ENCODE measurements around the gene CREBBP. TPM values are rescaled to one million over a fixed set of nuclear protein-coding genes. Genes with fewer than 3 reads are reported as not detected.

Gene CREBBP
- total RNA-seq, 1 donor from 2014 or later, result 131 TPM

DNA sequence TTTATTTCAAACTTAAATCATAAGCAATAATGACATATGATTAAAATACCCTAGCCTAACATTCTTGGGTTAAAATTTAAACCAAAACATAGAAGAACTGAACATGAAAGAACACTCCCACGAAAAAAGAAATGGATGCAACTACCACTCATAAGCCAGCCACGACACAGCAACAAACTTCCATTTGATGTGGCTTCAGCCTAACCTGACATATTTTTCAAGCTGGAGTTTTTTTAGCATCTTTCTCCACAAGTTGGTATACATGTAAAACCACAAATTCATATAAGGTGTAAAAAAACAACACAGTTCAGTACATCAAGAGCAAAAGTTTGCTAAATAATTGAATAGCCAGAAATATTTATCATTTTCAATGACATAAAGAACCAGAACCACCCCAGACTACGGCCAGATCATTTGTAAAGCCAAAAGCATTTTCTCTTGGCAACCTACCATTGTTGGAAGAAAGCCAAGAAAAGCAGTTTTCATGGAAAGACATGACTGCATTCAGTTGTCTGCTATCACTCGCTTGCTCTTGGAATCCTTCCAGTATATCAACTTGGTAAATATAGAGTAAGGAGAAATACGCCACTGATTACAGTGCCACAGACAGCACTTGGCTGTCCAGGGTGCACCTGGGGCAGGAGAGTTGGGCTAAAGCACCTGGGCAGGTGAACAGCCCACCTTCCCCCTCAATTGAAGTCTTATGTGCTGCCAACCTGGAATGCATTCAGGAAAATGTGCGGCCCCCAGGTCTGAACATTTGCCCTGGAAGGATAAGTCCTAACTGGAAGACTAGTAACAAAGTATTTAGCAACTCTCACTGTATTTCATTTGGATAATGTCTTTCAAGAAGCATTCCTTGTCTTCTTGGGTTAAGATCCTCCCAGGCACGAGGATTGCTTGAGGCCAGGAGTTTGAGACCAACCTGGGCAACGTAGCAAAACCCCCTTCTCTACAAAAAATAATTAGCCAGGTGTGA is 60.5 kb downstream of the CREBBP start:
- Mint-ChIP-seq H3K27ac (peak overlapping the region; percentile 19), H3K27me3 (no peaks in the 10 kb centered on the region), H3K36me3 (ENCODE audit: low read depth) (peaks cover 2% of the 10 kb centered on the region), H3K9me3 (no peaks in the 10 kb centered on the region), H3K4me3 (no peak overlapping the region), H3K4me1 (peaks cover 93% of the 10 kb centered on the region)
- ATAC-seq (ENCODE audit: low read depth) (no peak), DNase-seq (no peak)
- POLR2A ChIA-PET, result no interaction called here
- TF ChIP-seq, protein P1, sequence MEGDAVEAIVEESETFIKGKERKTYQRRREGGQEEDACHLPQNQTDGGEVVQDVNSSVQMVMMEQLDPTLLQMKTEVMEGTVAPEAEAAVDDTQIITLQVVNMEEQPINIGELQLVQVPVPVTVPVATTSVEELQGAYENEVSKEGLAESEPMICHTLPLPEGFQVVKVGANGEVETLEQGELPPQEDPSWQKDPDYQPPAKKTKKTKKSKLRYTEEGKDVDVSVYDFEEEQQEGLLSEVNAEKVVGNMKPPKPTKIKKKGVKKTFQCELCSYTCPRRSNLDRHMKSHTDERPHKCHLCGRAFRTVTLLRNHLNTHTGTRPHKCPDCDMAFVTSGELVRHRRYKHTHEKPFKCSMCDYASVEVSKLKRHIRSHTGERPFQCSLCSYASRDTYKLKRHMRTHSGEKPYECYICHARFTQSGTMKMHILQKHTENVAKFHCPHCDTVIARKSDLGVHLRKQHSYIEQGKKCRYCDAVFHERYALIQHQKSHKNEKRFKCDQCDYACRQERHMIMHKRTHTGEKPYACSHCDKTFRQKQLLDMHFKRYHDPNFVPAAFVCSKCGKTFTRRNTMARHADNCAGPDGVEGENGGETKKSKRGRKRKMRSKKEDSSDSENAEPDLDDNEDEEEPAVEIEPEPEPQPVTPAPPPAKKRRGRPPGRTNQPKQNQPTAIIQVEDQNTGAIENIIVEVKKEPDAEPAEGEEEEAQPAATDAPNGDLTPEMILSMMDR (IDR thresholded peaks at IDR 0.05), result no peak
- CTCF ChIA-PET, result no interaction called here
- intact Hi-C loops (cut with micrococcal nuclease), result loop anchor here (2.0 to 5.0 kb wide), 2 partner anchors 37 to 59 kb away; no protein-coding TSS in a partner anchor

DNA sequence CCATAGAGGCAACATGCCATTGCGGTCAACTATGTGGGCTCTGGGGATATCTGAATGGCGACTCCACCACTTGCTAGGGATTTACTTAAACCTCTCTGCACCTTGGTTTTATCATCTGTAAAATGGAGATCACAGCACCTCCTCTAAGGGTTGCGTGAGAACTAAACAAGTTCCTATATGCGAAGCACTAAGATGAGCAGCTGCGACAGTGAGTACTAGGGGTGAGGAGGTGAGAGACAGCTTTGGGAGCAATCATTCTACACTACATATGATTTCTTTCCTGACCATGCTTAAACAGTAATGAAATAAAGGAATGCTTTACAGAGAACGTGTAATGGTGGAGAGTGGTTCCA is 61.4 kb downstream of the CREBBP start:
- ChIA-PET CTCF (no interaction called here), POLR2A (interaction anchor here (1.0 kb wide), 1 partner anchor 62 kb away, joined by 3 read pairs; the partner anchor contains the start of gene CREBBP)
- DNase-seq (no peak), ATAC-seq (ENCODE audit: low read depth) (no peak)
- Mint-ChIP-seq H3K27ac (peak overlapping the region; percentile 73), H3K4me1 (peaks cover 90% of the 10 kb centered on the region), H3K36me3 (ENCODE audit: low read depth) (peaks cover 2% of the 10 kb centered on the region), H3K4me3 (no peak overlapping the region), H3K27me3 (no peaks in the 10 kb centered on the region), H3K9me3 (no peaks in the 10 kb centered on the region)
- TF ChIP-seq, protein P1 (IDR thresholded peaks at IDR 0.05), result no peak
- intact Hi-C loops (cut with micrococcal nuclease), result loop anchor here (2.0 to 5.0 kb wide), 2 partner anchors 38 to 60 kb away; no protein-coding TSS in a partner anchor

DNA sequence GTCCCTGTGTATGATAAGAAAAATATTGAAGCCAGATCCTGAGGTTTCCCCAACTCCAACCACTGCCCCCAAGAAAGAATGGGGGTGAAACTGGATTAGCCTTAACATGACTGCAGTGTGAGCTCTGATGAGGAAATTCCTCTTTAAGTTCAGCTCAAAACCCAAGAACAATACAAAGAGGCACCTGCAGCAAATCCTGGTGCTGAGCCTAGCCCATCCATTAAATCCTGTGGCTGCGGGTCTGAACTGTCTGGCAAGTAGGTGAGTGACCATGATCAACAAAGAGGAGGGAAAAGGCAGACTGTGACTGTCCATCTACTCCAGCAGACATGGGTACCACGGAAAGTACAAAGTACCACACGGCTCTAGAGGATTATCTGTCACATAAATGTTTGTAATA is 64.2 kb downstream of the CREBBP start:
- Mint-ChIP-seq H3K4me3 (no peak overlapping the region), H3K27me3 (no peaks in the 10 kb centered on the region), H3K27ac (peak overlapping the region; percentile 33), H3K36me3 (ENCODE audit: low read depth) (peaks cover 2% of the 10 kb centered on the region), H3K4me1 (peaks cover 79% of the 10 kb centered on the region), H3K9me3 (no peaks in the 10 kb centered on the region)
- TF ChIP-seq, protein P1 (IDR thresholded peaks at IDR 0.05), result no peak
- ATAC-seq (ENCODE audit: low read depth), result no peak
- DNase-seq, result no peak
- ChIA-PET POLR2A (no interaction called here), CTCF (no interaction called here)
- intact Hi-C loops (cut with micrococcal nuclease), result loop anchor here (5.0 kb wide), 1 partner anchor 41 kb away; no protein-coding TSS in a partner anchor

DNA sequence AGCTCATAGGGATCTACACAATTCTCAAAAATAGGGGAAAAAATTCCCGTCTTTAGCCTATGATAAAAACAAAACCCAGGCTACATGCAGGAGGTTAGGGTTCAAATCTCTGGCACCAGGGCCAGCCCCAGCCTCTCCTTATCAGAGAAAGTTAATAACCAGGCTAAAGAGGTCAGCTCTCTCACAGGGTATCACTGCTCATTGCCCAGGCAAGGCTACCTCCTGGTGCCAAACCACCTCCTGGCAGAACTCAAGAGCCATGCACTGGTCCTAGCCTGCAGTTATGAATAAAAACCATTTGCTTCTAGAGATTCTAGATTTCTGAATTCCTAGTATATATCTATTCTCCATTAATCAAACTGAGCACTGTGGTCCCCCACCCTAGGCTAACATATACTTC is 65.8 kb downstream of the CREBBP start:
- H3K9me3 Mint-ChIP-seq, result no peaks in the 10 kb centered on the region
- H3K27me3 Mint-ChIP-seq, result no peaks in the 10 kb centered on the region
- ChIA-PET CTCF (no interaction called here), POLR2A (interaction anchor here (0.6 kb wide), 1 partner anchor 437 kb away, joined by 3 read pairs; no protein-coding TSS in a partner anchor)
- H3K36me3 Mint-ChIP-seq (ENCODE audit: low read depth), result peaks cover 14% of the 10 kb centered on the region
- no peak for DNase-seq
- ATAC-seq (ENCODE audit: low read depth), result no peak
- intact Hi-C loops (cut with micrococcal nuclease), result loop anchor here (5.0 kb wide), 1 partner anchor 43 kb away; no protein-coding TSS in a partner anchor
- H3K4me3 Mint-ChIP-seq, result no peak overlapping the region
- no peak overlapping the region for H3K27ac Mint-ChIP-seq
- TF ChIP-seq, protein P1 (IDR thresholded peaks at IDR 0.05), result no peak
- peaks cover 80% of the 10 kb centered on the region for H3K4me1 Mint-ChIP-seq

DNA sequence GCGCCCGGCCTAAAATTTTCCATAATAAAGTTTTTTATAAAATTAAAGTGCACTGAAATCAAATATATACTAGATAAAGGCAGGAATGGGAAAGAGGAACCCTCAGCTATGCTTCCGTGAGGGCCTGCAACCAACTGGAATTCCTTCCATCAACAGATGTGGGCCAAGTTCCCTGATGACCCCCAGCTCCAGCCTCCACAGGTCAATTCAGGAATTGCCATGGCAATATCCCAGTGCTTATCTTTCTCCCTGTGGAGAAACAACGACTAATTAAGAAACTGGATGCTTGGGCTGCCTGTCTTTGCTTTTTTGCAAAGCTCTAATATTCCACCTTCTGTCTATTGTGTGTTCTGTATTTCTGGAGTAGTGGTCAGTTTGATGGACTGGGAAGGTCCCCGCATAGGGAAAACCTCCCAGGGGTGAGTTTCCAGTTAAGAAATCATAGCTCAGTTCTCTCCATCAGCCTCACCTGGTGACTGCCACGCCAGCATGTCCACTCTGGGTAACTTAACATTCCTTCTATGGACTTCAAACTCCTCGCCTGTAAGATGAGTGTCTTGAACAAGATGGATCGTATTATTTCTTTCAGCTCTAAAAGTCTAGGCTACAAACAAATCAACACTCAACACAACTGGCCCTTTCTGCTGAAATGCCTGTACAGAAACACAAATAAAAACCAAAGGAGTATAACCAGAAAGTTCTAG is 67.9 kb downstream of the CREBBP start:
- Mint-ChIP-seq H3K27me3 (no peaks in the 10 kb centered on the region), H3K4me1 (peaks cover 78% of the 10 kb centered on the region), H3K4me3 (no peak overlapping the region), H3K9me3 (no peaks in the 10 kb centered on the region), H3K27ac (no peak overlapping the region), H3K36me3 (ENCODE audit: low read depth) (peaks cover 33% of the 10 kb centered on the region)
- ChIA-PET POLR2A (no interaction called here), CTCF (no interaction called here)
- TF ChIP-seq, protein P1 (IDR thresholded peaks at IDR 0.05), result no peak
- no peak for DNase-seq
- no peak for ATAC-seq (ENCODE audit: low read depth)
- intact Hi-C loops (cut with micrococcal nuclease), result no loop called here

Data from activated B cell treated with CpG ODN at 0.5 μM for 24 hours (primary cell).